ENCODE measurements around the gene ZNF668. TPM values are rescaled to one million over a fixed set of nuclear protein-coding genes. Genes with fewer than 3 reads are reported as not detected.
A peak's percentile ranks its signal among the peaks of the same experiment; 100 is the strongest.

The ZNF668 gene
- total and polyA plus RNA-seq, 2 of the 13 experiments (the other 11 are each of a cell fraction or from before 2014, with no cell fraction given) = 3.8 to 9.8 TPM

DNA sequence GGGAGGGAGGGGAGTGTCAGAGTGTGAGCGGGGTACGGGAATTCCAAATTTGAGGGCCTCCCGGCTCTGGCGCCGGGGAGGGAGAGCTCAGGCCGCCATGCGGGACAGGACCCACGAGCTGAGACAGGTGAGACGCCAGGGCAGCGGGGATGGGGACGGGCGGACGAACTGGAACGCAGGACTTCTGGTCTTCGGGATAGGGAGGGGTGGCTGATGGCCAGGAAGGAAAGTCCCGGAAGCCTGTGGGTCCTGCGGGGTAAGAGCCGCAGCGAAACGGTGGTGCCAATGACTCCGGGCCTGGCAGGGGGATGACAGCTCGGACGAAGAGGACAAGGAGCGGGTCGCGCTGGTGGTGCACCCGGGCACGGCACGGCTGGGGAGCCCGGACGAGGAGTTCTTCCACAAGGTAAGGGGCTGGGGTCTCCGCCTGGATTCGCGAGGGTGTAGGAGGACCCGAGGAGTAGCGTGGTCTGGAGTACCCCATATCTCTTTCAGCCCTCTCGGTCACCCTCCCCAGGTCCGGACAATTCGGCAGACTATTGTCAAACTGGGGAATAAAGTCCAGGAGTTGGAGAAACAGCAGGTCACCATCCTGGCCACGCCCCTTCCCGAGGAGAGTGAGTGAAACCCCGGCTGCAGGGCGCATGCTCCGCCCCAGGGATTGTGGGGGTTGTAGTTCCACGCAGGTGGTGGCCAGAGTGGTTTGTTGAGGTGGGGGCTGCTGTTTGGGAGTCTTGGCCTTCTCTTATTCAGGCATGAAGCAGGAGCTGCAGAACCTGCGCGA, 40.1 kb downstream of the ZNF668 start (continued):
- no peak for TF ChIP-seq ZNF263 (CRISPR knock-in tag; IDR thresholded peaks at IDR 0.05)
- TF ChIP-seq MIER3 (CRISPR knock-in tag; IDR thresholded peaks at IDR 0.05; ENCODE audit: borderline replicate concordance) = peak; percentile 57
- TF ChIP-seq CHD2 (IDR thresholded peaks at IDR 0.05; ENCODE audit: low read depth, low read length) = no peak
- TF ChIP-seq SSRP1 (CRISPR knock-in tag; IDR thresholded peaks at IDR 0.05) = no peak
- no peak for TF ChIP-seq CBX5 (CRISPR knock-in tag; IDR thresholded peaks at IDR 0.05; ENCODE audit: borderline replicate concordance)
- TF ChIP-seq ARHGAP35 (CRISPR knock-in tag; IDR thresholded peaks at IDR 0.05; ENCODE audit: borderline replicate concordance) = peak; percentile 77; the same call in 1 of the 2 replicates
- TF ChIP-seq, protein P1, sequence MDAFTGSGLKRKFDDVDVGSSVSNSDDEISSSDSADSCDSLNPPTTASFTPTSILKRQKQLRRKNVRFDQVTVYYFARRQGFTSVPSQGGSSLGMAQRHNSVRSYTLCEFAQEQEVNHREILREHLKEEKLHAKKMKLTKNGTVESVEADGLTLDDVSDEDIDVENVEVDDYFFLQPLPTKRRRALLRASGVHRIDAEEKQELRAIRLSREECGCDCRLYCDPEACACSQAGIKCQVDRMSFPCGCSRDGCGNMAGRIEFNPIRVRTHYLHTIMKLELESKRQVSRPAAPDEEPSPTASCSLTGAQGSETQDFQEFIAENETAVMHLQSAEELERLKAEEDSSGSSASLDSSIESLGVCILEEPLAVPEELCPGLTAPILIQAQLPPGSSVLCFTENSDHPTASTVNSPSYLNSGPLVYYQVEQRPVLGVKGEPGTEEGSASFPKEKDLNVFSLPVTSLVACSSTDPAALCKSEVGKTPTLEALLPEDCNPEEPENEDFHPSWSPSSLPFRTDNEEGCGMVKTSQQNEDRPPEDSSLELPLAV (CRISPR knock-in tag; conservative IDR thresholded peaks at IDR 0.05; ENCODE audit: low read depth) = no peak
- peak; percentile 75; the same call in 1 of the 2 replicates for TF ChIP-seq YEATS4 (CRISPR knock-in tag; IDR thresholded peaks at IDR 0.05; ENCODE audit: borderline replicate concordance)
- no peak; the same call in 1 of the 2 replicates for TF ChIP-seq HNF1B (CRISPR knock-in tag; IDR thresholded peaks at IDR 0.05)
- TF ChIP-seq ZNF251 (CRISPR knock-in tag; IDR thresholded peaks at IDR 0.05) = no peak
- TF ChIP-seq, protein P2, sequence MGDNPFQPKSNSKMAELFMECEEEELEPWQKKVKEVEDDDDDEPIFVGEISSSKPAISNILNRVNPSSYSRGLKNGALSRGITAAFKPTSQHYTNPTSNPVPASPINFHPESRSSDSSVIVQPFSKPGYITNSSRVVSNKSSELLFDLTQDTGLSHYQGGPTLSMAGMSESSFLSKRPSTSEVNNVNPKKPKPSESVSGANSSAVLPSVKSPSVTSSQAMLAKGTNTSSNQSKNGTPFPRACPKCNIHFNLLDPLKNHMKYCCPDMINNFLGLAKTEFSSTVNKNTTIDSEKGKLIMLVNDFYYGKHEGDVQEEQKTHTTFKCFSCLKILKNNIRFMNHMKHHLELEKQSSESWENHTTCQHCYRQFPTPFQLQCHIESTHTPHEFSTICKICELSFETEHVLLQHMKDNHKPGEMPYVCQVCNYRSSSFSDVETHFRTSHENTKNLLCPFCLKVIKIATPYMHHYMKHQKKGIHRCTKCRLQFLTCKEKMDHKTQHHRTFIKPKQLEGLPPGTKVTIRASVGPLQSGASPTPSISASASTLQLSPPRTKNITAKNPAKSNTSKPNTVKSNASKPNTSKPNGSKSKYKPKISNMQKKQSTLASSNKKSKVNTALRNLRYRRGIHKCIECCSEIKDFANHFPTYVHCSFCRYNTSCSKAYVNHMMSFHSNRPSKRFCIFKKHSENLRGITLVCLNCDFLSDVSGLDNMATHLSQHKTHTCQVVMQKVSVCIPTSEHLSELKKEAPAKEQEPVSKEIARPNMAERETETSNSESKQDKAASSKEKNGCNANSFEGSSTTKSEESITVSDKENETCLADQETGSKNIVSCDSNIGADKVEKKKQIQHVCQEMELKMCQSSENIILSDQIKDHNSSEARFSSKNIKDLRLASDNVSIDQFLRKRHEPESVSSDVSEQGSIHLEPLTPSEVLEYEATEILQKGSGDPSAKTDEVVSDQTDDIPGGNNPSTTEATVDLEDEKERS (CRISPR knock-in tag; IDR thresholded peaks at IDR 0.05) = no peak; the same call in 1 of the 2 replicates
- no peak for TF ChIP-seq GZF1 (CRISPR knock-in tag; IDR thresholded peaks at IDR 0.05)
- TF ChIP-seq HNRNPLL (IDR thresholded peaks at IDR 0.05; ENCODE audit: low read depth, low read length, poor library complexity, severe bottlenecking) = no peak
- no peak for TF ChIP-seq ZNF317 (CRISPR knock-in tag; IDR thresholded peaks at IDR 0.05)
- TF ChIP-seq ZKSCAN5 (CRISPR knock-in tag; IDR thresholded peaks at IDR 0.05) = 0 out of 2 replicates have a peak, but pooled peaks have one; percentile 18
- TF ChIP-seq HIVEP1 (CRISPR knock-in tag; IDR thresholded peaks at IDR 0.05) = peak; percentile 42
- TF ChIP-seq U2AF2 (IDR thresholded peaks at IDR 0.05; ENCODE audit: low read depth, low read length) = no peak
- TF ChIP-seq ZNF331 (CRISPR knock-in tag; IDR thresholded peaks at IDR 0.05) = peak; percentile 49; the same call in 1 of the 2 replicates

All from HepG2 (cell line).